K562 (cell line): ENCODE data around the gene NHLH2. TPM values are rescaled to one million over a fixed set of nuclear protein-coding genes. Genes with fewer than 3 reads are reported as not detected.
A peak's percentile ranks its signal among the peaks of the same experiment; 100 is the strongest.

Experiments
- ATAC-seq: fragments of 200-7000 bp; cut with Tn5 transposase; 3 replicates; pipeline ENCODE4 v1.9.1; 2020; ENCODE audit warnings: moderate library complexity
- BruUV-seq: library from RNA; stranded (reverse); fragments of 400-500 nt; replicated peaks from 2 replicates; lab custom pipeline; 2021; lab: Mats Ljungman, UMichigan
- CTCF ChIA-PET: fragments of 300-600 bp; formaldehyde crosslinking; extraction: SDS; loops from one replicate; lab custom pipeline; 2021; ENCODE audit warnings: low intra/inter-chr PET ratio; lab: Yijun Ruan, JAX
- POLR2A ChIA-PET: fragments of 300-600, 350-650 bp; sonication (Branson Sonifier 250); formaldehyde crosslinking; extraction: SDS; loops from one replicate; lab custom pipeline; 2021; ENCODE audit warnings: antibody characterized with exemption, inconsistent platforms; lab: Yijun Ruan, JAX
- DNase-seq, 4 experiments: peaks; one replicate each; pipeline versions ENCODE4 v3.0.0 to v3.0.0-alpha.2; 2011 to 2018; ENCODE audit warnings: low spot score in 3 of 4, mixed read lengths in 3 of 4; ENCODE audit errors: extremely low read depth in 1 of 4
- FAIRE-seq: peaks from 2 replicates; lab custom pipeline; 2011; peaks lifted over from hg19 to GRCh38; lab: Jason Lieb, UNC
- H2AFZ ChIP-seq: 2 replicates; pipeline ENCODE4 v1.6.0; 2011; ENCODE audit warnings: low read depth, low read length, control low read depth, inconsistent platforms
- H3K27ac ChIP-seq: fragments of 200-600 bp; 3 replicates; pipeline ENCODE4 v1.8.0; 2011; ENCODE audit warnings: low read depth, mild to moderate bottlenecking, control low read depth, inconsistent platforms, low read length, moderate library complexity, mixed read lengths; ENCODE audit errors: extremely low read depth
- H3K27me3 ChIP-seq, 2 experiments: fragments of 300-600 bp in 1 of 2; 2 replicates in 1 of 2; 3 replicates in 1 of 2; pipeline versions ENCODE4 v1.6.0 to v1.8.0; 2011; ENCODE audit warnings: inconsistent platforms in 2 of 2, low read length in 2 of 2, mild to moderate bottlenecking in 1 of 2, mixed read lengths in 1 of 2, moderate library complexity in 1 of 2; ENCODE audit not compliant: control insufficient read depth in 2 of 2, insufficient read depth in 2 of 2
- H3K36me3 ChIP-seq: fragments of 300-600 bp; 3 replicates; pipeline ENCODE4 v1.8.0; 2011; ENCODE audit warnings: mild to moderate bottlenecking, low read length, inconsistent platforms; ENCODE audit not compliant: control insufficient read depth, insufficient read depth
- H3K4me1 ChIP-seq, 2 experiments: fragments of 200-600 bp in 1 of 2; replicated peaks in 1 of 2; 2 replicates in 1 of 2; 3 replicates in 1 of 2; pipeline versions ENCODE4 v1.5.1 to v1.8.0; 2011; ENCODE audit warnings: inconsistent platforms in 2 of 2, low read length in 2 of 2, mild to moderate bottlenecking in 1 of 2, mixed read lengths in 1 of 2, moderate library complexity in 1 of 2; ENCODE audit not compliant: control insufficient read depth in 2 of 2, insufficient read depth in 2 of 2
- H3K4me2 ChIP-seq: 2 replicates; pipeline ENCODE4 v1.6.1; 2011; ENCODE audit warnings: low read length, control low read depth, inconsistent platforms, mixed read lengths; ENCODE audit not compliant: insufficient read depth
- H3K4me3 ChIP-seq: fragments of 200-600 bp; sonication (generic), shearing (Covaris generic); 2 replicates; pipeline ENCODE4 v1.5.1; 2016; ENCODE audit warnings: control low read depth, inconsistent platforms
- H3K79me2 ChIP-seq: fragments of 200-600 bp; 3 replicates; pipeline ENCODE4 v1.8.0; 2011; ENCODE audit warnings: low read length, inconsistent platforms; ENCODE audit not compliant: control insufficient read depth, insufficient read depth
- H3K9ac ChIP-seq, 2 experiments: 2 replicates each; pipeline versions ENCODE4 v1.6.0 to v1.6.1; 2011; ENCODE audit warnings: low read depth in 2 of 2, low read length in 2 of 2, control low read depth in 1 of 2, inconsistent platforms in 1 of 2, mild to moderate bottlenecking in 1 of 2, mixed read lengths in 1 of 2; ENCODE audit not compliant: insufficient read depth in 1 of 2
- H3K9me1 ChIP-seq: one replicate; pipeline ENCODE4 v1.6.0; 2011; ENCODE audit warnings: inconsistent platforms, mild to moderate bottlenecking, low read length, moderate library complexity; ENCODE audit not compliant: control insufficient read depth, insufficient read depth
- H3K9me3 ChIP-seq: replicated peaks from 2 replicates; pipeline ENCODE4 v1.5.1; 2011; ENCODE audit warnings: low read depth, low read length, inconsistent platforms; ENCODE audit not compliant: control insufficient read depth, insufficient read depth
- H4K20me1 ChIP-seq: replicated peaks from 2 replicates; pipeline ENCODE4 v1.6.1; 2011; ENCODE audit warnings: low read length, inconsistent platforms, mixed read lengths; ENCODE audit not compliant: control insufficient read depth, insufficient read depth
- CBX1 ChIP-seq: sonication (generic); IDR thresholded peaks from 2 replicates; pipeline ENCODE4 v1.6.1; 2016; ENCODE audit warnings: antibody characterized with exemption, low read depth, mild to moderate bottlenecking
- CCNT2 ChIP-seq: IDR thresholded peaks from 2 replicates; pipeline ENCODE4 v1.6.1; 2011; ENCODE audit warnings: borderline replicate concordance, low read depth, mild to moderate bottlenecking, moderate library complexity, mixed read lengths, low read length; ENCODE audit not compliant: insufficient read length; ENCODE audit errors: extremely low read depth
- FOS ChIP-seq: IDR thresholded peaks from 3 replicates; pipeline ENCODE4 v1.6.1; 2011; ENCODE audit not compliant: insufficient read length; ENCODE audit errors: extremely low read depth
- GATAD2A ChIP-seq: fragments of 450-650 bp; IDR thresholded peaks from 2 replicates; pipeline ENCODE4 v1.6.1; 2017
- HCFC1 ChIP-seq: IDR thresholded peaks from 2 replicates; pipeline ENCODE4 v1.6.1; 2012; ENCODE audit warnings: low read depth, low read length, improper control_type of control experiment
- KDM1A ChIP-seq, 2 experiments: fragments of 450-650 bp; IDR thresholded peaks; 2 replicates each; pipeline ENCODE4 v1.6.1; 2016; ENCODE audit warnings: mild to moderate bottlenecking in 2 of 2
- NR1H2 ChIP-seq: sonication (generic); formaldehyde crosslinking; IDR thresholded peaks from 2 replicates; pipeline ENCODE4 v1.4.0; 2020; ENCODE audit warnings: mild to moderate bottlenecking, missing genetic modification reagents
- OTX1 ChIP-seq: fragments of 450-650 bp; formaldehyde crosslinking; IDR thresholded peaks from 2 replicates; pipeline ENCODE4 v1.4.0; 2022; ENCODE audit warnings: mild to moderate bottlenecking
- RBBP5 ChIP-seq: fragments of 200-600 bp; sonication (generic); IDR thresholded peaks from 2 replicates; pipeline ENCODE4 v1.6.1; 2012; ENCODE audit warnings: borderline replicate concordance, mild to moderate bottlenecking, low read length, control low read depth, inconsistent platforms; ENCODE audit not compliant: insufficient read depth, poor library complexity, severe bottlenecking
- SMARCA4 ChIP-seq: fragments of 450-650 bp; IDR thresholded peaks from 2 replicates; pipeline ENCODE4 v1.6.1; 2016
- SREBF1 ChIP-seq: fragments of 150-350 bp; IDR thresholded peaks from 2 replicates; pipeline ENCODE4 v1.6.1; 2014; ENCODE audit warnings: antibody characterized with exemption, low read depth, low read length, borderline replicate concordance
- ZNF436 ChIP-seq: fragments of 250-450, 450-650 bp; sonication (Bioruptor Pico); formaldehyde crosslinking; IDR thresholded peaks from 2 replicates; pipeline ENCODE4 v1.7.0; 2020; ENCODE audit warnings: mild to moderate bottlenecking
- ZNF696 ChIP-seq: fragments of 250-450 bp; sonication (Bioruptor Pico); conservative IDR thresholded peaks from 2 replicates; pipeline ENCODE4 v1.4.0; 2020; ENCODE audit warnings: mild to moderate bottlenecking, moderate library complexity
- WGBS: fragments of 100-300 bp; shearing (Covaris generic); methylation state at CpG from one replicate; pipeline ENCODE4 v1.1.6; 2016; ENCODE audit warnings: low coverage, mixed read lengths; ENCODE audit not compliant: insufficient coverage; ENCODE audit errors: missing lambda C conversion rate; 5-methylcytosine and 5-hydroxymethylcytosine counted together
- in situ Hi-C: fragments of 300-500 bp; cut with MboI; formaldehyde crosslinking; loops from 4 replicates; pipeline ENCODE4 v1.15.0; 2018; ENCODE audit warnings: inconsistent platforms, mixed read lengths
- intact Hi-C: fragments of 100-400 bp; cut with micrococcal nuclease; formaldehyde crosslinking; loops from 2 replicates; pipeline ENCODE4 v1.14.2; 2022
- polyA plus RNA-seq, 8 experiments: library from polyadenylated mRNA; depleted of rRNA in 4 of 8; stranded (reverse) in 5 of 8; unstranded in 3 of 8; fragments of >200 nt; fragmentation: Nextera tagmentation in 2 of 8; fragmentation: Illumina TruSeq in 1 of 8; extraction: Ambion mirVana in 2 of 8; extraction: Trizol in 1 of 8; gene quantifications; 2 replicates each; pipeline versions ENCODE4 v1.2.1 to v1.2.3, GENCODE V29; 2011 to 2014; ENCODE audit warnings: inconsistent platforms in 1 of 8, missing spikeins in 1 of 8
- total RNA-seq, 7 experiments: library from RNA; depleted of rRNA in 6 of 7; stranded (reverse); fragments of >200 nt in 6 of 7; fragmentation: Illumina TruSeq in 2 of 7; extraction: Trizol in 2 of 7; gene quantifications; 2 replicates each; pipeline versions ENCODE4 v1.2.1 to v1.2.3, GENCODE V29; 2011 to 2021; ENCODE audit warnings: low replicate concordance in 1 of 7
- TF ChIP-seq, protein P1 (sequence below), 3 experiments: fragments of 200-800 bp in 1 of 3; sonication (Bioruptor generic) in 1 of 3; sonication (generic) in 1 of 3; formaldehyde crosslinking in 1 of 3; IDR thresholded peaks; 2 replicates each; pipeline versions ENCODE4 v1.6.1 to v1.8.0; 2016 to 2022; ENCODE audit warnings: mild to moderate bottlenecking in 2 of 3, missing compliant biosample characterization in 2 of 3, missing genetic modification characterization in 2 of 3, missing genetic modification reagents in 1 of 3
- TF ChIP-seq, protein P2 (sequence below): sonication (generic); formaldehyde crosslinking; IDR thresholded peaks from 2 replicates; pipeline ENCODE4 v1.8.0; 2022; ENCODE audit warnings: mild to moderate bottlenecking, missing genetic modification reagents, borderline replicate concordance

Gene NHLH2
- total and polyA plus RNA-seq, 9 of the 15 experiments (the other 6 are each of a cell fraction or from before 2014, with no cell fraction given) = not detected

DNA sequence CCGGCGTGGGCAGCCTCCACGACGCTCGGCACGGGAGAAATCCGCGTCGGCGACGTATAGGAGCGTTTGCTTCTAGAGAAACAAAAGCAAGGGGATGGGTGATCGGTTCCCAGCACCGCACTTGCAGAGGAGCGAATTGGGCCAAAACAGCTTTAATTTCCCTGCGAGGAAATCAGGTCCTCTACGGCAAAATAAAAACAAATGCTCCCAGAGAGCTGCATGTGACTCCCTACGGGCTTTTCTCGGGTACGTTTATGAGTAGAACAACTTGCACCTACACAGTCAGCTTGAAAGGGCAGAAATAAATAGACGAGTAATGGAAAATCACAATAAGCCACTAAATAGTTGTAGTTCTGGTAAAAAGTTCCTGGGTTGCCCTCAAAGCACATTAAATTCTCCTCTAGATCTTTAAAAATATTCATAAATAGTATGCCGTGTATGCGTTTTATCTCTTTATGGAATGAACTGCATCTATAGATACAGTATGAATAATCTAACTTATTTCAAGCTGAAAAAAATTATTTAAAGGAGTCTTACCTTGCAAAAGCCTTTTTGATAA is 1.2 kb downstream of the NHLH2 start:
- Histone ChIP-seq H3K79me2 (no peaks in the 10 kb centered on the region), H3K4me2 (no peak overlapping the region), H3K4me1 (peaks cover 0 to 22% of the 10 kb centered on the region in 2 experiments; a peak in 1 of 5 replicates), H4K20me1 (no peaks in the 10 kb centered on the region), H3K9ac (no peak overlapping the region), H3K9me3 (no peaks in the 10 kb centered on the region), H3K9me1 (no peaks in the 10 kb centered on the region), H3K27me3 (peaks cover 12 to 28% of the 10 kb centered on the region in 2 experiments; a peak in 4 of 5 replicates), H3K36me3 (no peaks in the 10 kb centered on the region), H3K4me3 (no peak overlapping the region), H3K27ac (no peak overlapping the region), H2AFZ (no peak overlapping the region)
- TF ChIP-seq ZNF436 = no peak
- no peak for TF ChIP-seq GATAD2A
- TF ChIP-seq SMARCA4 = no peak
- TF ChIP-seq FOS = no peak
- TF ChIP-seq, protein P1, sequence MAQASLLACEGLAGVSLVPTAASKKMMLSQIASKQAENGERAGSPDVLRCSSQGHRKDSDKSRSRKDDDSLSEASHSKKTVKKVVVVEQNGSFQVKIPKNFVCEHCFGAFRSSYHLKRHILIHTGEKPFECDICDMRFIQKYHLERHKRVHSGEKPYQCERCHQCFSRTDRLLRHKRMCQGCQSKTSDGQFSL (CRISPR knock-in tag; IDR thresholded peaks at IDR 0.05) = no peak
- TF ChIP-seq, protein P1 (tag; IDR thresholded peaks at IDR 0.05) = no peak
- TF ChIP-seq, protein P2, sequence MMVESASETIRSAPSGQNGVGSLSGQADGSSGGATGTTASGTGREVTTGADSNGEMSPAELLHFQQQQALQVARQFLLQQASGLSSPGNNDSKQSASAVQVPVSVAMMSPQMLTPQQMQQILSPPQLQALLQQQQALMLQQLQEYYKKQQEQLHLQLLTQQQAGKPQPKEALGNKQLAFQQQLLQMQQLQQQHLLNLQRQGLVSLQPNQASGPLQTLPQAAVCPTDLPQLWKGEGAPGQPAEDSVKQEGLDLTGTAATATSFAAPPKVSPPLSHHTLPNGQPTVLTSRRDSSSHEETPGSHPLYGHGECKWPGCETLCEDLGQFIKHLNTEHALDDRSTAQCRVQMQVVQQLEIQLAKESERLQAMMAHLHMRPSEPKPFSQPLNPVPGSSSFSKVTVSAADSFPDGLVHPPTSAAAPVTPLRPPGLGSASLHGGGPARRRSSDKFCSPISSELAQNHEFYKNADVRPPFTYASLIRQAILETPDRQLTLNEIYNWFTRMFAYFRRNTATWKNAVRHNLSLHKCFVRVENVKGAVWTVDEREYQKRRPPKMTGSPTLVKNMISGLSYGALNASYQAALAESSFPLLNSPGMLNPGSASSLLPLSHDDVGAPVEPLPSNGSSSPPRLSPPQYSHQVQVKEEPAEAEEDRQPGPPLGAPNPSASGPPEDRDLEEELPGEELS (CRISPR knock-in tag) = no peak
- TF ChIP-seq CBX1 = no peak
- no peak for TF ChIP-seq HCFC1
- TF ChIP-seq CCNT2 = no peak
- no peak for TF ChIP-seq ZNF696 (CRISPR knock-in tag)
- no peak for TF ChIP-seq RBBP5
- no peak for TF ChIP-seq KDM1A (IDR thresholded peaks at IDR 0.05)
- TF ChIP-seq NR1H2 (CRISPR knock-in tag) = no peak
- TF ChIP-seq SREBF1 = no peak
- TF ChIP-seq OTX1 (CRISPR knock-in tag) = no peak
- 11% methylated on average over 23 of the region's 23 CpGs for WGBS
- CTCF ChIA-PET = no interaction called here
- in situ Hi-C loops = no loop called here
- no TSS peak for BruUV-seq
- intact Hi-C loops = no loop called here
- ATAC-seq = no peak
- FAIRE-seq = peak; percentile 40
- POLR2A ChIA-PET = interaction anchor here (0.6 kb wide), 1 partner anchor 28 kb away, joined by 3 read pairs; no protein-coding TSS in a partner anchor
- no peak for DNase-seq
